ENCODE results near the gene HIRIP3. TPM values are rescaled to one million over a fixed set of nuclear protein-coding genes. Genes with fewer than 3 reads are reported as not detected.
"Not testable (repeated sequence)": the region's sequence is repeated elsewhere in the genome, so short reads cannot be mapped to it uniquely, and the experiment has no call there.

HIRIP3 gene, protein sequence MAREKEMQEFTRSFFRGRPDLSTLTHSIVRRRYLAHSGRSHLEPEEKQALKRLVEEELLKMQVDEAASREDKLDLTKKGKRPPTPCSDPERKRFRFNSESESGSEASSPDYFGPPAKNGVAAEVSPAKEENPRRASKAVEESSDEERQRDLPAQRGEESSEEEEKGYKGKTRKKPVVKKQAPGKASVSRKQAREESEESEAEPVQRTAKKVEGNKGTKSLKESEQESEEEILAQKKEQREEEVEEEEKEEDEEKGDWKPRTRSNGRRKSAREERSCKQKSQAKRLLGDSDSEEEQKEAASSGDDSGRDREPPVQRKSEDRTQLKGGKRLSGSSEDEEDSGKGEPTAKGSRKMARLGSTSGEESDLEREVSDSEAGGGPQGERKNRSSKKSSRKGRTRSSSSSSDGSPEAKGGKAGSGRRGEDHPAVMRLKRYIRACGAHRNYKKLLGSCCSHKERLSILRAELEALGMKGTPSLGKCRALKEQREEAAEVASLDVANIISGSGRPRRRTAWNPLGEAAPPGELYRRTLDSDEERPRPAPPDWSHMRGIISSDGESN
- 13.3 TPM for polyA plus RNA-seq (ENCODE audit: insufficient read length)

DNA sequence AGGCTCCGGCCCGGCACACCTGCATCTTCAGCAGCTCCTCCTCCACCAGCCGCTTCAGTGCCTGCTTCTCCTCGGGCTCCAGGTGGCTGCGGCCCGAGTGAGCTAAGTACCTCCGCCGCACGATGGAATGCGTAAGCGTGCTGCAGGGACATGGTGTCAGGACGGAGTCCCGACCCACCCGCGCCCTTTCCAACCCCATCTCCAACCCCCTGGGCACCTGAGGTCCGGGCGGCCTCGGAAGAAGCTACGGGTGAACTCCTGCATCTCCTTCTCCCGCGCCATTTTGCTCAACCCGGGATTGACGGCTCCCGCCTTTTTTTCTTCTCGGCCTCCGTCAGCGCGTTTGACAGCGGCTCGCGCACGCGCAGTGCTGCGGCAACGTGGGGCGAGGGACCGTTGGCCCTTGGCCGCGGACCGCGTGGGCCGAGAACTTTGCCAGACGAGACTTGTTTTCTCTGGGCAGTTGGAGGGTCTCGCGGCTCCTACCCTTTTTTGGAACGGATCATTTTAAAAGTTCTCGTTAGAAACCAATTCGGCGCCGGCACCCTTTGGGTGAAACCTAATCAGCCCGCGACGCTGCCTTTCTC, at the start of gene HIRIP3:
Gene HIRIP3, minus strand, starts transcription at position 294 of the 587 bp plus-strand sequence. Its CDS starts 12 bp downstream, at position 282.
- peak; percentile 59 for DNase-seq (ENCODE audit: low read depth)

DNA sequence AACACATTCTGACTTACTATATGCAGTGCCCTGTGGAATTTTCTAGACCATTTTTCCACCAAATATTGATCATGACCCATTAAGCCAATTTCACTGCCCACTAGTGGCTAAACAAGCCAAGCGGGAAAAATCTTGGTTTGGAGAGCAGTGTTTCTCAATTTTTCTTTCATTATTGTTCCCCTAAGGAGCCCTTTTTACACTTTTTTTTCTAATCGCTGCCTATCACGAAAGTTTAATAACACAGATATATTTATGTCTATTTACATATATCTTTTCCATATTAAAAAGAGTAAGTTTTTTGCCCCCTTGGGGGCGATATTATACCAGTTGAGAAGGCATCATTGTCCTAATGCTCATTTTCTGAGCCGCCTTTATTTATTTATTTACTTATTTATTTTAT, 46.4 kb upstream of the HIRIP3 start:
- no peak for DNase-seq (ENCODE audit: low read depth)

DNA sequence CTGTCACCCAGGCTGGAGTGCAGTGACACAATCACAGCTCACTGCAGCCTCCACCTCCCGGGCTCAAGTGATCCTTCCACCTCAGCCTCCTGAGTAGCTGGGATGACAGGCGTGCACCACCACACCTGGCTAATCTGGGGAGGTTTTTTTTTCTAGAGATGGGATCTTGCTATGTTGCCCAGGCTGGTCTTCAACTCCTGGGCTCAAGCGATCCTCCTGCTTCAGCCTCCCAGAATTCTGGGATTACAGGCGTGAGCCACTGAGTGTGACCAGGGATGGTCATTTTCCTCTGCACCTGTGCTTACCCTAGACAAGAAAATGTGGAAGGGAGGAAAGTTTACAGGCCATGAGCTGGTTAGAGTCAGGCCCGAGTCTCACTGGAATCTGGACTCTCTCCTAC, 45.3 kb upstream of the HIRIP3 start:
- not testable (repeated sequence) for DNase-seq (ENCODE audit: low read depth)

DNA sequence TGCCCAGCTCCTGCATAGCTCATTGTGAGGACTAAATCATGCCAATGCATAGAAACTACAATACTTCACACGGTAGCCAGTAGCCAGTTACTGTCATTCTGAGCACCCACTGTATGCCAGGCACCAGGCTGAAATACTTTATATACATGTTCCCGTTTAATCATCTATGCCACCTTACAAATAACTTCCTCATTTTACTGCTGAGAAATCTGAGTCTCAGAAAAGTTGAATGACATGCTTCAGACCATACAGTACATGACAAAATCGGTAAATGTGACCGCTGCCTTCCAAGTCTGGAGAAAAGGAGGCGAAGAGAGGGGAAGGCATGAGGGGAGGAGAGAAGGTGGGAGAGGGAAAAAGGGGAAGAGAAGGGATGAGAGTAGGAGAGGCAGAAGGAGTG, 44.8 kb upstream of the HIRIP3 start:
- DNase-seq (ENCODE audit: low read depth), result no peak

DNA sequence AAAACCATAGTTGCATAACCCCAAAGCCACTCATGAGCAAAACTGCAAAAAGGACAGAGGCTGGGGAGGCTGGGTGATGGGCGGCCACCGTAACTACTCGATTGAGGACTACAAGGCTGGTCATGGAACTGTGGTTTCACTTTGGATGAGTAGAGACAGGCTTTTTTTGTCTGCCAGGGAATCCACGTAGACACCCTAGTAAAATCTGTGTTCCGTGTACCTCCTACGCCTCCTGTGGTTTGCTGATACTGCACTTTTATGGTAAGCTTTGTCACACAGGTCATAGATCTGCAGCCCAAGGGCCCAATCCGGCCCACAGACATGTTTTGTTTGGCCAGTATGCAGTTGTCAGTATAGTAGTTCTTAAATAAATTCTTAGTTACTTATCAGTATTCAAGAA, 37.9 kb upstream of the HIRIP3 start:
- no peak for DNase-seq (ENCODE audit: low read depth)

DNA sequence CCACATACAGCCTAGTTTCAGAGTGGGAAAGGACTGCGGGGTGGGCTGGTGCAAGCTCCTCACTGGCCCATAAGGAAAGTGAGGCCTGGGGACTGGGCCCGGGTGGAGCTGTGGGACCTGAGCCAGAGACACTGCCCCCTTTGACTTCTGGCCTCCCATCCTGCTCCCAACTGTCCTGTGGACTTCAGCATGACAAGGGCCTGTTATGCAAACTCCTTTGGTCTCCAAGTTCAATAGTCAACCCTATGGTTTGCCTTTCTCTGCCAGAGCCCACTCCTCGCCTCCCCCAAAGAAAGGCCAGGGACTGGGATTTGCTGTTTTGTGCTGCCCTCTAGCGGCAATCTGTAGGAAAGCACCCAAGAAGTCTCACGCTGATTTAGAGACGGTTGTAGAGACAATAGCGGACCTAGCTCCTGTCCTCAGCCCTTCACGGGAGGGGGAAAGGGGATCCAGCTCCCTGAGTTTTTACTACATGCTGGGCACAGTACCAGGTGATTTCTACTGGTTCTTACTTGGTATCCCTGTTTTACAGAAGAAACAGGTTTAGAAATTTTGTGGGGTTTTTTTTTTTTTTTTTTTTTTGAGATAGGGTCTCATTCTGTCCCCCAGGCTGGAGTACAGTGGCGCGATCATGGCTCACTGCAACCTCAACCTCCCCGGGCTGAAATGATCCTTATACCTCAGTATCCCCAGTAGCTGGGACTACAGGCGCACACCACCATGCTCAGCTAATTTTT, 36.8 kb upstream of the HIRIP3 start:
- no peak for DNase-seq (ENCODE audit: low read depth)

DNA sequence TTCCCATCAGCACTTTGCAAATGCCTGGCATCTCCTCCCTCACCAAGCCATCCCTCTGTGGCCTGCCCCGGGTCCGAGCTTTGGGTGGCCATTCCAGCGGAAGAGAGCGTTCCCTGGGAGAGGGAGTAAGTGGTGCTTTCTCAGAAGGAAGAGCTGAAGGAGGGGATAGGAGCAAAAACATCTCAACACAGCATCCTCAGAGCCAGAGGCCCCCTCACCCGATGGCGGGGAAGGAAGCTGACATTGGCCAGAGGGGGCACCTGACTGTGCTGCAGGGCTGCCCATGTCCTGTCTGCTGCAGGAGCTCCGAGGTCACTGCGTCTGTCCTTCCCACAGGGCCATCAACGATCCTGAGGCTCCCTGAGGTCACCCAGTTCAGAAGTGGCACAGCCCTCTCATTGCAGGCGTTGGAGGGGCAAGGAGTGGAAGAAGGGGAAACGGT, 36.1 kb upstream of the HIRIP3 start:
- DNase-seq (ENCODE audit: low read depth), result no peak

DNA sequence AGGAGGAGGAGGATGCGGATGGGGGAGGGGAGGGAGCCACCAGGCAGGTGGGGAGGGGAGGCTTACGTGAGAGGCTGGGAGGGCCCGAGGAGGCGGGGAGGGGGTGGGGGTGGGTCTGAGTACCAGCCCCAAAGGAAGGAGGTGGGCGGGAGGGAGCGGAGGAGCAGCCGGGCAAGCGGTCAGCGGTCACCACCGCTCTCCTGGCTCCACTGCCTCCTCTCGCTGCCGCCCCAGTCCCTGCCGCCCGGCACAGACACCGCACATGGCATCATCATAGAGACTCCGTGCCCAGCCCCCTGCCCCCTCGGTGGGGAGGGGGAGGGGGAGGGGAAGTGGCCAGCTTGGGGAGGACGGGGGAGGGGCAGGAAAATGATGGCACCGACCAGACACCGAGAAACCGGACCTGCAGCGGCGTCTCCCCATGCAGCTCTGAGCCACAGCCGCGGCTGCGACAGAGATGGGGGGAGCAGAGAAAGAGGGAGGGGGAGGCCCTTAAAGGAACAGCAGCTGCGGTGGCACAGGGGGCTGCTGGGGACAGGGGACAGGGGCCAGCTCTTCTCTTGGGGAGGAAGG, 35.5 kb upstream of the HIRIP3 start, which contains the start of gene TLCD3B:
Gene TLCD3B, minus strand, starts transcription at position 431 of the 573 bp plus-strand sequence. CDS start 744 bp downstream, outside the sequence.
- no peak for DNase-seq (ENCODE audit: low read depth)

DNA sequence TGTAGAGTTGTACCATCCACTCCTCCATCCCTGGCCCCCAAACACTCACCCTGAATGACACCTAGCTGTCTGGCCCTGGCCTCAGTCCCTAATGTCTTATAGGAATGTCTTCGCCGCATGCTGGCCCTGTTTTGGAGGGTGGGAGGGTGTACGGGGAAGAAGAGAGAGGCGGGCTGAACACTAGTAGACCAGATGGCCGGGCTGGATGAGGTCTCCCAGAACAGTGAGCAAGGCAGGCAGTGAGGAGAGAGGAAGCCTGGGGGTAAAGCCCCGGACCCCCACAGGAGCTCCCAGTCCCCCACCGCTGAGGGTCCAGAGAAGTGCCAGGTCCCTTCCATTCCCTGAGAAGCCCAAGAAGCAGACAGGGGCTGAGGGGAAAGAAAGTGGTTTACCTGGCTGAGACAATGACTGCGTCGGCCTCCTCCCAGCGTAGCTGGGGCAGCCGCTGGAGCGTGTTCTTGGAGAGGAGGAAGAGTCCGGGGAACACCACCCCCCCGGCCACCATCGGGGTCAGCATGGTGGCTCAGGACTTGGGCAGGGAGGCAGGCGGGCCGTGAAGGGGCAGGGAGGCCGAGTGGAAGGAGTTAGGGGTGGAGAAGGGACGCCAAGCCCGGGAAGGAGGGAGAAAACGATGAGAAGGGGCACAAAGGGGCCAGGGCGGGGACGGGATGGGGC, 34.7 kb upstream of the HIRIP3 start:
- no peak for DNase-seq (ENCODE audit: low read depth)

DNA sequence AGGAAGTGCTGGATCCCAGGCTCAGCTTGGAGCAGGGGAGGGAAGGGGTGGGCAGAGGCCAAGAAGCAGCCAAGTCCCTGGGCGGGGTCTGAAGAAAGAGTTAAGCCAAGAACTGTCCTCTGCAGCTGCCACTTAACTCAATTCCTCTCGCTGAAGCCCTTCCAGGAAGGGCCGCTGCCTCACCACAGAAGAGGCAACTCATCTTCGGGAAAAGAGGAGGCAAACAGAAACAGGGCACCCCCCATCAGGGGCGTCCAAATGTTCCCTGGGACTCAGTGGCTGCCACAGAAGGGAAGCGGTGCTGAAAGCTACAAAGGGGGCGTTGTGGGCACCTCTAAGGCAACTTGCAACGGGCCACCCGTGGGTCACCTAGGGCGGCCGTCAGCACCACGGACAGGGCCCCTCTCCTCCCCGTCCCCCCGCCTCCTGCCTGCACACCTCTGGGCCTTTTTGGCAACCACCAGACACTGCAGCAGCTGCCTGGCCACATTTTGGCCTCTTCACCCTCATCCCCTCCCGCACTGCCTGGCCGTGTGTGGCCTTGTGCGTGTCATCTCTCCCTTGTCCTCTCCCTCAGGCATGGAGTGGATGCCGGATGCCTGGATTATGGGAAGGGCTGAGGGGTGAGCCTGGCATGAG, 33.1 kb upstream of the HIRIP3 start:
- no peak for DNase-seq (ENCODE audit: low read depth)

DNA sequence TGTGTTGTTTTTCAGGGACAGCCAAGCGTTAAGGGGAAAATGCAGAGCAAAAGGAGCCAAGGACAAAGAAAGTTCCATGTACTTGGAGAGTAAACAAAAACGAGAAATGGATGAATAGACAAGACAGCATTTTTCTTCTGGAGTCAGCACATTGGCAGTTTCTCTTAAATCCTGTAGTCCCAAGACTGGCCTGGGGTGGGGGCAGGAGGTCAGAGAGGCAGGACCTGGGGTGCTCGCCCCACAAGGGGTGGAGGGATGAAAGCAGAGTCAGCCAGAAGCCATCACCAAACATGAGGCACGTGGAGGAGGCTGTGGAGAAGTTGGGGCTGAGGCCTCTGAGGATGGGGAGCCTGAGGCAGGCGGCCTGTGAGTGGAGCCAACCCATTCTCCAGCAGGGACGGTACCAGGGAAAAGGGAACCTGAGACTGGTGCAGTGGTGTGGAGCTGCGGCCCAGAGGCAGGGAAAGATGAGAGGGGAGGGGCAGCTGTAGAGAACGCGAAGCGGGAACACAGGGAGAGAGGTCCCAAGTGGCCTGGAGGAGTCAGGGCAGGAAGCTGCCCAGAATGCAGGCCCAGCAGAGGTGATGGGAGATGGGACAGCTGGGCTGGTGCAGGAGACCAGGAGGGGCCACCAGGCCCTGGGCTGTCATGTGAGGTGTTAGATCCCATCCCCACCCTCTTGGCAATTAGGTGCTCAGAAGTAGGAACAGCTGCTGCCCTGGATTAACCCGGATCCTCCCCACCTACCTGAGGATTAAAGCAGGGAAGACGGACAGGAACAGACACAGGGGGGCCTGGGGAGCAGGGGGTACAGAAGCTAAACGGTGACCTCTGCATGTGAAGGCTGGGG, 32.4 kb upstream of the HIRIP3 start:
- DNase-seq (ENCODE audit: low read depth), result no peak

DNA sequence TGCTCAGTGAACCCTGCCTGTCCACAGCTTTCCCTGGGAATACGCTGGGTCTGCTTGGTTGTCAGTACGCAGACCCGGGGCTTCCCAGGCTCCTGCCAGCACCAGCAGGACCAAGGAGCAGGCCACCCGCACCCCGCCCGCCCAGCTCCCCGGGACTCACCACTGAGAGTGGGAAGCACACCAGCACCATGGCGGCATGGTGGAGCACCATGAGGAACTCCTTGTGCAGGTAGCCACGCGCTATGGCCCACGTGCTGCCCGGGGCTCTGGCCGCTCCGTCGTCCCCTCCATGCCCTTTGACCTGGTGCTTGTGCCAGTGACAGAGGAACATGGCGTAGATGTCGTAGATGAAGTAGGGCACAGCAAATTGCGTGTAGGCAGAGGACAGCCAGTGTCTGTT, 31.0 kb upstream of the HIRIP3 start:
- no peak for DNase-seq (ENCODE audit: low read depth)

DNA sequence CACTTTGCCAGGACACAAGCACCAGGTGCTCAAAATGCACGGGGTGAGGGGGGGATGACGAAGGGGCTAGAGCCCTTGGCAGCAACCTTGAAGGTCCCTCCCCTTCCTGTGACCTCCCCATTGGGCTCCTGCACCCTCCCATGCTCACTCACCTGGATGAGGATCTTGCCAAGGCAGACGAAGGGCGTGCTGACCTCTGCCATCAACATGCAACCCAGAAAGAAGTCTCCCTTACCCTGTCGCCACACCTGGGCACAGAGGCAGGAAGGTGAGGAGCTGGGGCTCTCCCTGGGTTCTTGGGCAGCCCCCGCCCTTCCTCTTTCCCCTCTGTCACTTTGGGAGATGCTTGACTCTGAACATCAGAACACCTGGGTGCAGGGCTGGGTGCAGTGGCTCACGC, 30.2 kb upstream of the HIRIP3 start:
- DNase-seq (ENCODE audit: low read depth), result no peak

DNA sequence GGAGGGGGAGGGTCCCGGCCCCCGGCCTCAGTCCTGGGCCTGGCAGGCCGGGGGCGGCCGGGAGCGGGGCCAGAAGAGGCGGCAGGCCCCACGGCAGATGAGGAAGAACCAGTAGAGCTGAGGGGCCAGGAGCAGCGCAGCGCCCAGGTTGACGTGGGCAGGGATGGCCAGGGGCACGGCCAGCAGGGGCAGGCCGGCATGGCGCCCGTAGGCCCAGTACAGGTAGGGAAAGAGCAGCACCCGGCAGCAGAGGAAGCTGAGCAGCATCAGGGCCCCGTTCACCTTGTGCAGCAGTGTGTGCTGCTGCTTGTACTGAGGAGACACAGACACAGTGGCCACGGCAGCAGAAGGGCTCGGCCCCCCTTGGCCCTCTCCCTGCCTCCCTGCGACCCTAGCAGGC, 29.7 kb upstream of the HIRIP3 start:
- DNase-seq (ENCODE audit: low read depth), result no peak

DNA sequence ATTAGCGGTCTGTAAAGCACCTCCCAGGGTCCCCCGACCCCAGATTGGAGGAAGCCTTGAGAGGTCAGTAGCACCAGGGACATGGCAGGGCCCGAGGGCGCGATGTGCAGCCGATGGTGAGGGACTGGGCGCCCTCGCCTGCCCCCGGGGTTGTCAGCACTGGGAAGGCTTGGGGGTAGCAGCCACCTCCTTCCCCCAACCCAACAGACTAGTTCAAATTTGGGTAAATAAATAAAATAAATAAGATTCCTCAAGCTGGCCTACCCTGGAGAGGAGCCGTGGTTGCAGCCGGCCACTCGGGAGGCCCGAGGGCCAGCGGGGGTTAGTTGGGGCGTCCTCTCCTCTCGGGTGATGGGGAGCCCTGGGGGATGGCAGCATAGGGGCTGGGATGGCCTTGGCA, 29.0 kb upstream of the HIRIP3 start:
- DNase-seq (ENCODE audit: low read depth), result no peak

DNA sequence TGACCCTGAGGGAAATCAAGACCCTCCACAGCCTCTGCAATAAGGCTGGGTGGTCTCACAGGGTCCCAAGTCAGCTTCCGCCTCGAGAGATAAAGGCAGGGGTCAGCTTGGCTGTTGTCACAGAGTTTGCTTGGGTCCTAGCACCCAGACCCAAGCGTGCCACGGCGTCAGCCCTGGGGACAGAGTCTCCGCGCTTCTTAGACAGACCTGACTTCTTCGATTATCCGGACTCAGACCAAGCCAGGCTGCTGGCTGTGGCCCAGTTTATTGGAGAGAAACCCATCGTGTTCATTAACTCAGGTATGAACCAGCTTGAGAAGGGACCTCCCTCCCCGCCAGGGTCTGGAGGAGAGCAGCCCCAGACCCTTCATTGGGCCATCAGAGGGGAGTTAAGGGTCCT, 28.2 kb upstream of the HIRIP3 start:
- DNase-seq (ENCODE audit: low read depth), result no peak

DNA sequence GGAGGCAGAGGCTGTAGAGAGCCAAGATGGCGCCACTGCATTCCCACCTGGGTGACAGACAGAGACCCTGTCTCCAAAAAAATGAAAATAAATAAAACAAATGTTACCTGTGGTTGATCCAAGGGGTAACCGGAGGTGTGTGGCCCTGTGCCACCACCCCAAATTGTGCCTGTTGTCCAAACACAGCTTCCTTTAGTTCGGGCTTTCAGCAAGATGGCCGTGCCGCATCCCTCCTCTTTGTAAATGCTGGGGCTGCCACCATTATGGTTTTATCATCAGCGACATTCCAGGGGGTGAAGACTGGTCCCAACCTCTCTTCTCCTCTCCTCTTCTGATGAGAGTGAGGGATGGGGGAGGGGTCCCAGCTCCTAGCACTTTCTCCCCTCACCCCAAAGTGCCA, 27.5 kb upstream of the HIRIP3 start, which contains the start of gene C16orf92:
Gene C16orf92, plus strand, starts transcription at position 312 of the 400 bp plus-strand sequence. CDS start 143 bp downstream, outside the sequence.
- DNase-seq (ENCODE audit: low read depth), result no peak

DNA sequence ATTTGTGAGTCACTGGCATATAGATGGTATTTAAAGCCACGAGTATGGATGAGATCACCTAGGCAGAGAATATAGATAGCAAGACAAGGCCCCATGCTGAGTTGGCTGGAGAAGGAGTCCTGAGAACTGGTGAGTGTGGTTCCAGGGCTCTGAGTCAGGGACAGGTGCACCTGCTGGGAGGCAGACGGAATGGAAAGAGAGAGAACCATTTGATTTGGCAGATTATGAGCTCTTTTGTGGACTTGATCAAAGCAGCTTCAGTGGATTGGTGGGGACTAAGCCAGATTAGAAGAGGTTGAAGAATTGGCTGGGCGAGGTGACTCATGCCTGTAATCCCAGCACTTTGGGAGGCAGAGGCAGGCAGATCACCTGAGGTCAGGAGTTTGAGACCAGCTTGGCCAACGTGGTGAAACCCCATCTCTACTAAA, 23.3 kb upstream of the HIRIP3 start:
- no peak for DNase-seq (ENCODE audit: low read depth)

DNA sequence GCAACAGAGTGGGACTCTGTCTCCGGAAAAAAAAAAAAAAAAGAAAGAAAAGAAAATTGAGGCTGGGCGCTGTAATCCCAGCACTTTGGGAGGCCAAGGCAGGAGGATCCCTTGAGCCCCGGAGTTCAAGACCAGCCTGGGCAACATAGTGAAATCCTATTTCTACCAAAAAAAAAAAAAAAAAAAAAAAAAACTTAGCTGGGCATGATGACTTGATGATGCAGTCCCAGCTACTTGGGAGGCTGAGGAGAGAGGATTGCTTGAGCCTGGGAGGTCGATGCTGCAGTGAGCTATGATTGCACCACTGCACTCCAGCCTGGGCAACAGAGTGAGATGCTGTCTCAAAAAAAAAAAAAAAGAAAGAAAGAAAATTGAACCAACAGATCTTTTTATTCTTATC, 22.5 kb upstream of the HIRIP3 start:
- not testable (repeated sequence) for DNase-seq (ENCODE audit: low read depth)

DNA sequence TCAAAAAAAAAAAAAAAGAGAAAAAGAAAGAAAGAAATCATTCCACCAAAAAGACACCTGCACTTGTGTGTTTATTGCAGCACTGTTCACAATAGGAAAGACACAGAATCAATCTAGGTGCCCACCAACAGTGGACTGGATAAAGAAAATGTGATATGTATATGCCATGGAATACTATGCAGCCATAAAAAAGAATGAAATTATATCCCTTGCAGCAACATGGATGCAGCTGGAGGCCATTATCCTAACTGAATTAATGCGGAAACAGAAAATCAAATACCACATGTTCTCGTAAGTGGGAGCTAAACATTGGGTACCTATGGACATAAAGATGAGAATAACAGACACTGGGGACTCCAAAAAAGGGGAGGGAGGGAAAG, 21.9 kb upstream of the HIRIP3 start:
- no peak for DNase-seq (ENCODE audit: low read depth)

Measured in forelimb muscle (tissue), 1 donor.